Activated naive CD4-positive, alpha-beta T cell treated with anti-CD3 and anti-CD28 coated beads for 36 hours (primary cell): Measurements from ENCODE around the gene KLK11. TPM values are rescaled to one million over a fixed set of nuclear protein-coding genes. Genes with fewer than 3 reads are reported as not detected.

ENCODE experiments used
- CTCF ChIA-PET: fragments of 350-600 bp; sonication (Branson Sonifier 250); formaldehyde crosslinking; loops from one replicate; lab custom pipeline; 2021; ENCODE audit warnings: antibody characterized with exemption; lab: Charles Lee
- DNase-seq: peaks from one replicate; pipeline ENCODE4 v3.0.0-alpha.2; 2020
- H3K27ac Mint-ChIP-seq: one replicate; pipeline ENCODE4 v1.8.0; 2021; ENCODE audit warnings: mild to moderate bottlenecking, mixed read lengths
- H3K27me3 Mint-ChIP-seq: one replicate; pipeline ENCODE4 v1.8.0; 2021; ENCODE audit warnings: low read depth, mixed read lengths
- H3K36me3 Mint-ChIP-seq: one replicate; pipeline ENCODE4 v1.8.0; 2021; ENCODE audit warnings: low read depth, mixed read lengths
- H3K4me1 Mint-ChIP-seq: one replicate; pipeline ENCODE4 v1.8.0; 2021; ENCODE audit warnings: low read depth, mixed read lengths
- H3K4me3 Mint-ChIP-seq: one replicate; pipeline ENCODE4 v1.8.0; 2021; ENCODE audit warnings: mild to moderate bottlenecking, moderate library complexity, mixed read lengths
- H3K9me3 Mint-ChIP-seq: one replicate; pipeline ENCODE4 v1.8.0; 2021; ENCODE audit warnings: mixed read lengths
- intact Hi-C: fragments of 100-400 bp; cut with micrococcal nuclease; formaldehyde crosslinking; loops from one replicate; pipeline ENCODE4 v1.15.1; 2023
- total RNA-seq, 2 experiments: library from RNA; stranded (reverse); gene quantifications; one replicate each; pipeline ENCODE4 v1.2.3, GENCODE V29; 2021

Gene KLK11
- total RNA-seq, 2 experiments from 2014 or later, result not detected

DNA sequence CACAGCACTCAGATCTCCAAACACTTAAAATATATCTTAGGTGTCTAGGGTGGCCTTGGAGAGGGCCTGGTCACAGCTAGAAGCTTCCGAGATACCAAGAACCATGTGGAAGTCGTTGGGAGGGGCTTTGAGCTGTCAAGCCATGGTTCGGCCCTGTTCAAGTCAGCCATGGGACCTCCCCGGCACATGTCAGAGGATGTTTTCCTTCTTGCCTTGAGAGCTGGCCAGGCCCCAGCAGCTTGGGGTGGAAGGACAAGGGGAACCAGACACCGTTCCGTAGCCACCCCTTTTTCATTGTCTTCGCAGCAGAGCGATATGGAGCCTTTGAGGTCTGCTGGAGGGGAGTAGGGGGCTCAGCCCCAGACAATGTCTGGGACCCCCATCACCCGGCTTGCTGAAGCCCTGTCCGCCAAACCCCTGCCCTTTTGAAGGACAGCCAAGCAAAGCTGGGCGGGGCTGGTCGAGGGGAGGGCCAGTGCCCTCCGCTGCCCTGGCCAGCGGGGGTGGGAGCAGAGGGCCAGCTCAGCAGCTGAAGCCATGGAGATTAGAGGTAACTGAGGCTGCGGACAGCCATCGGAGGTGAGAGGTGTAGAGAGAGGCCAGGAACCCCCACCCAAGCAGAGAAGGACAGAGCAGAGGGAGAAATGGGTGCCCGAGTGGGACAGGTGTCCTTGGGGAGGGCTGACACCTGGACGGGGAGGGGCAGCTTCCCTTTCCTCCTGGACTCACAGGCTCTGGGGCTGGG, 435 bp downstream of the KLK11 start:
- H3K27me3 Mint-ChIP-seq, result peaks cover 36% of the 10 kb centered on the region
- H3K9me3 Mint-ChIP-seq, result no peaks in the 10 kb centered on the region
- intact Hi-C loops, result no loop called here
- no peak for DNase-seq
- CTCF ChIA-PET, result no interaction called here
- H3K4me3 Mint-ChIP-seq, result no peak overlapping the region
- no peak overlapping the region for H3K27ac Mint-ChIP-seq
- H3K36me3 Mint-ChIP-seq, result no peaks in the 10 kb centered on the region
- no peaks in the 10 kb centered on the region for H3K4me1 Mint-ChIP-seq

DNA sequence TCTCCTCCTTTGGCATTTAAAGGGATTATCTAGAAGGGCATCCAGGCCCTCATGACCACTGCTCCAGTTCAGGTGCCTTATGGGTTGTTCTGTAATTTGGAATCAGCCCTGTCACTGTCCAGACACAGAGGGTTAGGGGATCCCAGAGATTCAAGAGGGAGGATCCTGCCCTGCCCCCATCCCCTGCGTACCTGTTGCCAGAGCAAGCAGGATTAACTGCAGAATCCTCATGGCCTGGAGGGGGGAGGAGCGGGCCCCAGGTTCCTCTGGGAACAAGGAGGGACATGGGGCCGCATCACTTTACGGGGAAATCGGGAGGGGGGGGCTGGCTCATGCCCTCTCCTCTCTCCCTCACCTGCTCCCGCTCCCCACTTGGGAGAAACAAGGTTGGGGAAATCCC, 1.0 kb downstream of the KLK11 start:
- no peaks in the 10 kb centered on the region for H3K36me3 Mint-ChIP-seq
- H3K27ac Mint-ChIP-seq, result no peak overlapping the region
- CTCF ChIA-PET, result no interaction called here
- H3K4me1 Mint-ChIP-seq, result no peaks in the 10 kb centered on the region
- DNase-seq, result no peak
- no peaks in the 10 kb centered on the region for H3K9me3 Mint-ChIP-seq
- H3K27me3 Mint-ChIP-seq, result peaks cover 38% of the 10 kb centered on the region
- intact Hi-C loops, result no loop called here
- no peak overlapping the region for H3K4me3 Mint-ChIP-seq

DNA sequence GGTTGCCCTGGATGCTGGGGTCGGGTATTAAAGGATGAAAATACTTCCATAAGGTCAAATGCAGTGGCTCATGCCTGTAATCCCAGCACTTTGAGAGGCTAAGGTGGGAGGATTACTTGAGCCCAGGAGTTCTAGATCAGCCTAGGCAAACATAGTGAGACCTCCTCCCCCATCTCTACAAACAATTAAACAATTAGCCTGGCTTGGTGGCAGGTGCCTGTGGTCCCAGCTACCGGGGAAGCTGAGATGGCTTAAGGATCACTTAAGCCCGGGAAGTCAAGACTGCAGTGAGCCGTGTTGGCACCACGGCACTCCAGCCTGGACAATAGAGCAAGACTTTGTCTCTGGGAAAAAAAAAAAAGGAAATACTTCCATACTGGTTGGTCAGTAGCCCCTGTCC, 1.5 kb downstream of the KLK11 start:
- DNase-seq, result no peak
- no peak overlapping the region for H3K4me3 Mint-ChIP-seq
- CTCF ChIA-PET, result no interaction called here
- no peak overlapping the region for H3K27ac Mint-ChIP-seq
- no peaks in the 10 kb centered on the region for H3K9me3 Mint-ChIP-seq
- H3K27me3 Mint-ChIP-seq, result peaks cover 41% of the 10 kb centered on the region
- intact Hi-C loops, result no loop called here
- H3K36me3 Mint-ChIP-seq, result no peaks in the 10 kb centered on the region
- no peaks in the 10 kb centered on the region for H3K4me1 Mint-ChIP-seq

DNA sequence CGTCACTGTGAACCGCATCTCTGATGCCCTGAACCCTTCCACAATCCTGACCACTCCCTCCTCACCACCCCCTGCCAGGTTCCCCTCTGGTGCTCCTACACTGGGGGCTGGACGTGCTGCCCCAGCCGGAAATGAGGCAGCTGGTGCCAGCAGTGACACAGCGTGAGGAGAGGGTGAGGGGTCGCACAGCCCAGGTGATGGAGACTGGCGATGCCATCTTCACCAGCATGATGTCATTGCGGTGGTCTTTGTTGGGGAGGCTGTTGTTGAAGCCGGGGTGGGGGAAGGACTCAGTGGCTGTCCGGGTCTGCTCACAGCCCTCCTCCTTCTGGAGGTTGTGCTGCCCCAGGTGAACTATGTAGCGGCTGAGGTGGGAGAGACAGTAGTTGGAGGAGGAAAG, 2.5 kb downstream of the KLK11 start:
- H3K4me3 Mint-ChIP-seq, result no peak overlapping the region
- DNase-seq, result no peak
- peaks cover 41% of the 10 kb centered on the region for H3K27me3 Mint-ChIP-seq
- CTCF ChIA-PET, result no interaction called here
- H3K36me3 Mint-ChIP-seq, result no peaks in the 10 kb centered on the region
- intact Hi-C loops, result no loop called here
- H3K9me3 Mint-ChIP-seq, result no peaks in the 10 kb centered on the region
- no peaks in the 10 kb centered on the region for H3K4me1 Mint-ChIP-seq
- no peak overlapping the region for H3K27ac Mint-ChIP-seq

DNA sequence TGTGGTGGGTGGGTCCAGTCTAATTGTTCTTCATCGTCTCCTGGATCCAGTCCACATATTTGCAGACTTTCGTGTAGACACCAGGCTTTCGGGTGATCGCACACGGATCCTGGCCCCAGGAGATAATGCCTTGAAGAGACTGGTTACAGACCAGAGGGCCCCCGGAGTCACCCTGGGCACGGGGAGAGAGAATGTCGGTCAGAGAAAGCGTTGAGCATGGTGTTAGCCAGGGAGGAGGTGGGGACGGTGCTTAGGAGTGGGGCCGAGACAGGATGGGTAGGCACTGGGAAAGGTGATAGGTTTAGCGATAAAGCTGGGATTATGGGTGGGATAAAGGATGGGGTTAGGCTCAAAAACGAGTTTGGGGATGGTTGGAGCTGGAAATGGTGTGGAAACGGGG, 3.9 kb downstream of the KLK11 start:
- H3K27ac Mint-ChIP-seq, result no peak overlapping the region
- DNase-seq, result no peak
- H3K4me3 Mint-ChIP-seq, result no peak overlapping the region
- H3K9me3 Mint-ChIP-seq, result no peaks in the 10 kb centered on the region
- peaks cover 8% of the 10 kb centered on the region for H3K4me1 Mint-ChIP-seq
- intact Hi-C loops, result no loop called here
- CTCF ChIA-PET, result no interaction called here
- no peaks in the 10 kb centered on the region for H3K36me3 Mint-ChIP-seq
- peaks cover 50% of the 10 kb centered on the region for H3K27me3 Mint-ChIP-seq

DNA sequence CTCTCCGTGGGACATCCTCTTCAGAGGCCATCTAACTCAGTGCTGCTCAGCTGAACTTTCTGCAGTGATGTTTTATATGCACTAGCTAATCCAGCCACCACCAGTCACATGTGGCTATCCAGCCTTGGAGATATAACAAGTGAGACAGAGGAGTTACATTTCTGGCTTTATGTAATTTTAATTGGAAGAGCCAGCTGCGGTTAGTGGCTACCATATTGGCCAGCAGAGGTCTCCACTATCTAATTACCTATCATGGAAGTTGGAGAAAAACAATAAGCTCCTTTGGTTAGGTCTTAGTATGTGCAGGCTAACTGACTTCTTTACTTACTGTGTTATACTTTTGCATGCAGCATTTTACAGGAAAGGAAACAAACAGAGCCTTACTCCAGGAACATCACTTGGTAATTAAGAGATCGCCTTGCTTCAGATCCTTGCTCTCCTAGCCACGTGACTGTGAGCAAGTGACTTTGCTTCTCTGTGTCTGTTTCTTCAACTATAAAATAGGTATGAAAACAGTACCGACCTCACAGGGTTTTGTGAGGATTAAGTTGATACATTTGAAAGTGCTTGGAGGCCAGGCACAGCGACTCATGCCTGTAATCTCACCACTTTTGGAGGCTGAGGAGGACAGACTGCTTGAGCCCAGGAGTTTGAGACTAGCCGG, 5.3 kb downstream of the KLK11 start:
- H3K4me3 Mint-ChIP-seq, result no peak overlapping the region
- peak; percentile 41 for DNase-seq
- CTCF ChIA-PET, result interaction anchor here (0.7 to 2.6 kb wide), 6 partner anchors 24 to 467 kb away, joined by 3 to 22 read pairs (median 4); no protein-coding TSS in a partner anchor
- H3K36me3 Mint-ChIP-seq, result no peaks in the 10 kb centered on the region
- no peaks in the 10 kb centered on the region for H3K9me3 Mint-ChIP-seq
- H3K27me3 Mint-ChIP-seq, result peaks cover 56% of the 10 kb centered on the region
- peaks cover 13% of the 10 kb centered on the region for H3K4me1 Mint-ChIP-seq
- H3K27ac Mint-ChIP-seq, result no peak overlapping the region
- intact Hi-C loops, result loop anchor here (1.0 kb wide), 2 partner anchors 75 to 148 kb away; no protein-coding TSS in a partner anchor

DNA sequence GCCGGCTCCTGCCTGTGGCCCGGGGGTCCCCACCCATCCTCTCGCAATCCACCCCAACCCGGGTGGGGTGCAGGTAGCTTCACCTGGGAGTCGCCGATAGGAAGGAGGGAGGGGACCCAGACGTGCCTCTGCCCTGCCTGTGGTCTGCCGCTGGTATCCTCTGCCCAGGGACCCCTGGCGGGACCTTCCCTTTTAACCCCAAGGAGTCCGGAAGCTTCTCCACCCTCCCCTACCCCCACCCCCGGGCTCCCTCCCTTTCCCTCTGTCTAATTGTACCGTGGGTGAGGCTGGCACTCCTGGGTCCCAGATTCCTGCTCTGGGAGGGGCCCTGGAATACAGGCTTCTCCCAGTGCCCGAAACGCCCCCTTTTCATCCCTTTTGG, 6.9 kb downstream of the KLK11 start, which contains the start of gene KLK10:
Gene KLK10 (minus strand): TSS at position 166 of the 382 bp plus-strand sequence. CDS start 579 bp downstream, outside the sequence.
- H3K36me3 Mint-ChIP-seq, result no peaks in the 10 kb centered on the region
- CTCF ChIA-PET, result interaction anchor here (0.6 to 2.6 kb wide), 2 partner anchors 47 to 76 kb away, joined by 5 to 22 read pairs; no protein-coding TSS in a partner anchor
- H3K4me3 Mint-ChIP-seq, result no peak within 1 kb of the TSS
- no peak for DNase-seq
- H3K9me3 Mint-ChIP-seq, result no peaks in the 10 kb centered on the region
- no peak within 1 kb of the TSS for H3K27ac Mint-ChIP-seq
- peaks cover 62% of the 10 kb centered on the region for H3K27me3 Mint-ChIP-seq
- peaks cover 13% of the 10 kb centered on the region for H3K4me1 Mint-ChIP-seq
- intact Hi-C loops, result loop anchor here (10.0 kb wide), 1 partner anchor 95 kb away; no protein-coding TSS in a partner anchor

DNA sequence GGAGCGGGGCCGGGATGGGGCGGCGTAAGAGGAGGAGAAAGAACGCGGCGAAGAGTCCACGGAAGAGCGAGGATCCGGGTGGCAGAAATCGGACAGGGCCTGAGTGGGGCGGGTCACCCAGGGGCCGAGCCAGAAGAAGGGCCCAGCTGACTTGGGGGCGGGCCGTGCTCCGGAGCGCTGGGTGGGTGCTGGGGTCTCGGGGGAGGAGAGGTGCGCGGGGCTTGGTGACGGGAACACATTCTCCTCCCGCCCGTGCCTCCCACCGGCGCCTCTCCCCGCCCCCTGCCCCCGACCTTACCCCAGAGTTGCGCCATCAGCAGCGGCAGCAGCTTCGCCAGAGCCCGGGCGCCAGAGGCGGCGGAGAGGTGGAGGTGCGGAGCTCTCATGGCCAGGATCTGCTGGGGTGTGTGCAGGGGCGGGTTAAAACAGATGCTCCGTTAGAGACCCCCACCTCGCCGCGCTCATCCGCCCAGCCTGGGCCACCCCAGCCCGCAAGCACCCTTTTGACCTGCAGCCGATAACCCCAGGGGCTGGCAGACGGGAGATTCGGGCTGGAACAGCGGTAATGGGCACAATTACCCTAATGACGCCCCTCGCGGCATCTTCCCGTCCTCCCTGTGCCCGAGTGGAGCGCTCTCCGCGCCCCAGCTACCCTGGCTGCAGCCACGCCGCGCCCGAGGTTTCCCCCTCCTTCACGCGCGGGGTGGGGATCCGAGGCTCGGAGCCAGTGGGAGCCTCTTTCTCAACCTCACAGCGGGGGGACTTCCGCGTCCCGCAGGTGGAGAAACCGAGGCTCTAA, 7.5 kb downstream of the KLK11 start:
- DNase-seq, result no peak
- H3K27me3 Mint-ChIP-seq, result peaks cover 62% of the 10 kb centered on the region
- intact Hi-C loops, result loop anchor here (10.0 kb wide), 1 partner anchor 94 kb away; no protein-coding TSS in a partner anchor
- CTCF ChIA-PET, result interaction anchor here (0.6 kb wide), 1 partner anchor 47 kb away, joined by 5 read pairs; no protein-coding TSS in a partner anchor
- H3K27ac Mint-ChIP-seq, result no peak overlapping the region
- peaks cover 13% of the 10 kb centered on the region for H3K4me1 Mint-ChIP-seq
- no peaks in the 10 kb centered on the region for H3K36me3 Mint-ChIP-seq
- no peaks in the 10 kb centered on the region for H3K9me3 Mint-ChIP-seq
- H3K4me3 Mint-ChIP-seq, result no peak overlapping the region

DNA sequence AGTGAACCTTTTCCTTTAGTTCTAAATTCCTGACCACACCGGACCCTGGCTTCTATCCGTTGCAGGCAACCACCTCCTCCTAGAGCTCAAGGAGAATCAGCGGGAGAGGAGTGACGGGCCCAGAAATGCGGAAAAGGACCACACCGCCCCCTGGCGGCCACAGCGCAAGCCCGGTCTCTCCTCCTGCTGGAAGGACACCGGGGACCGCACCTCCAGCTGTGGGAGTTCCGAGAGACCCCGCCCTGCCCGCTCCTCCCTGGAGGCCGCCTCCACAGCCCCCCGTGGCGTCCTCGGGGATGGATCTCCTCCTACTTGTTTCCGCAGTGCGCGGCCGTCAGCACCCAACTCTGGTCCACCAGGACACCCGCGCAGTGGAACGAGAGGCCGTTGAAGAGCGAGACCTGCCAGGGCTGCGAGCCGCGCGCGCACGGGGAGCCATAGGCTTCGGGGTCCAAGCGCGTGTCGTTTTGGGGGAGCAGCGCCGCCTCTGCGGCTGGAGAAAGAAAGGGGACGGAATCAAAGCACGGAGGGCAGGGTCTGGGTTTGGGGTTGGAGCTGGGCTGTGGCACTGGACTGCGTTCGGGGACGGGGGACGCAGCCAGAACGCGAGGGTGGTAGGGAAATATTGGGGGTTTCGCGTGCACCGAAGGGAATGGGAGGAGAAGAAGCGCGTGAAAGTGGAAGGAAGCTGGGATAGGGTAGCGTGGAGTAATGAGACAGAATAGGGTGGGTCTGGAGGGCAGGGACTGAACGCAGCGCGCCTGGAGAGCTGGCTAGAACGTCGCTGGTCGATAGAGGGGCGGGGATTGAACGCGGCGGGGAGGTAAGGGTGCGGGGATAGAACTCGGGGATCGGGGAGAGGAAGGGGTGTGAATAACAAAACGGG, 9.4 kb downstream of the KLK11 start:
- Mint-ChIP-seq H3K4me1 (peaks cover 13% of the 10 kb centered on the region), H3K9me3 (no peaks in the 10 kb centered on the region), H3K36me3 (no peaks in the 10 kb centered on the region), H3K4me3 (no peak overlapping the region), H3K27me3 (peaks cover 62% of the 10 kb centered on the region), H3K27ac (no peak overlapping the region)
- intact Hi-C loops, result loop anchor here (10.0 kb wide), 1 partner anchor 92 kb away; no protein-coding TSS in a partner anchor
- CTCF ChIA-PET, result interaction anchor here (2.2 kb wide), 1 partner anchor 11 kb away, joined by 5 read pairs; no protein-coding TSS in a partner anchor
- peak; percentile 32 for DNase-seq

DNA sequence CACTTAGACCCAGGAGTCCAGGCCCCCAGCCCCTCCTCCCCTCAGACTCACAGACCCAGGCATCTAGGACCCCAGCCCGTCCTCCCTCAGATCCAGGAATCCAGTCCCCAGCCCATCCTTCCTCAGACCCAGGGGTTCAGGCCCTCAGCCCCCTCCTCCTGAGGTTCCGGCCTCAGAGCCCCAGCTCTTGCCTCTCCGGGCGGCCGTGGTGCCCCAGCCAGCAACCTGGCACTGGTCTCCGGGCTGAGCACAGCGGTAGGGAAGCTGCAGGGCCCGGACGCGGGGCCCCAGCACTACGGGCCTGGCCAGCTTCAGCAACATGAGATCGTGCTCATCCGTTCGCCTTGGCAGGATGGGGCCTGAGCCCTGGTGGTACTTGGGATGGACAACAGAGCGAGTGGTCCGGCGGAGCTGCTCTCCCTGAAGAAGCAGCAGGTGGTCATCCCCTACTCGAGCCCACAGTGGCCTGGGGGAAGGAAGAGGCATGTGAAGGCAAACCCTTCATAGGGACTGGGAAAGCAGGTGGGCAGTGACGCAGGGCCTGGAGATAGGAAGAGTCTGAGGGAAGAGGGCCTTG, 10.6 kb downstream of the KLK11 start:
- DNase-seq, result no peak
- Mint-ChIP-seq H3K4me1 (peaks cover 13% of the 10 kb centered on the region), H3K4me3 (no peak overlapping the region), H3K27me3 (peaks cover 63% of the 10 kb centered on the region), H3K27ac (no peak overlapping the region), H3K36me3 (no peaks in the 10 kb centered on the region), H3K9me3 (no peaks in the 10 kb centered on the region)
- CTCF ChIA-PET, result interaction anchor here (0.7 to 2.2 kb wide), 3 partner anchors 12 to 184 kb away, joined by 4 to 6 read pairs (median 5); no protein-coding TSS in a partner anchor
- intact Hi-C loops, result loop anchor here (10.0 kb wide), 1 partner anchor 91 kb away; no protein-coding TSS in a partner anchor

DNA sequence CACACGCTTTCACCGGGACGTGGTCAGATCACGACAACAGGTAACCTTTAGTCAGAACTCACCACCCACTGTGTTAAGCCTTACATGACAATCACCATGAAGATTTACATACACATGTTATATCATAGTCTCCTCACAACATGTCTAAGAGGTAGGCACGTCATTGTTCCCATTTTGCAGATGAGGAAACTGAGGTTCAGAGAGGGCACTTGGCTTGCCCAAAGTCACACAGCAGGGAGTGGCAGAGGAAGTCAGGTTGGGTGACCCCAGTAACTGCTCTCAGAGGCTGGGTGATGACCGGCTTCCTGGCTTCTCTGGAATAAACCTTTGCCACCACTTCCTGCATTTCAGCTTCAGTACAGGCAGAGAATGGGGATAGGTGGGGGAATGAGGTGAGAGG, 12.2 kb downstream of the KLK11 start:
- no peaks in the 10 kb centered on the region for H3K9me3 Mint-ChIP-seq
- peaks cover 13% of the 10 kb centered on the region for H3K4me1 Mint-ChIP-seq
- no peak for DNase-seq
- intact Hi-C loops, result loop anchor here (10.0 kb wide), 1 partner anchor 89 kb away; no protein-coding TSS in a partner anchor
- CTCF ChIA-PET, result no interaction called here
- H3K27me3 Mint-ChIP-seq, result peaks cover 57% of the 10 kb centered on the region
- H3K36me3 Mint-ChIP-seq, result no peaks in the 10 kb centered on the region
- no peak overlapping the region for H3K4me3 Mint-ChIP-seq
- H3K27ac Mint-ChIP-seq, result no peak overlapping the region
